Stimulated activated CD8-positive, alpha-beta memory T cell treated with anti-CD3 and anti-CD28 coated beads, Interleukin-7, amount 100 ng/mL, for 4 hours (primary cell): ENCODE measurements around the gene TAPBPL.

Experiments used
- DNase-seq, 2 donors: peaks; one replicate each; pipeline ENCODE4 v3.0.0-alpha.2; 2020; ENCODE audit warnings: low read depth in 2 of 2

The TAPBPL gene

DNA sequence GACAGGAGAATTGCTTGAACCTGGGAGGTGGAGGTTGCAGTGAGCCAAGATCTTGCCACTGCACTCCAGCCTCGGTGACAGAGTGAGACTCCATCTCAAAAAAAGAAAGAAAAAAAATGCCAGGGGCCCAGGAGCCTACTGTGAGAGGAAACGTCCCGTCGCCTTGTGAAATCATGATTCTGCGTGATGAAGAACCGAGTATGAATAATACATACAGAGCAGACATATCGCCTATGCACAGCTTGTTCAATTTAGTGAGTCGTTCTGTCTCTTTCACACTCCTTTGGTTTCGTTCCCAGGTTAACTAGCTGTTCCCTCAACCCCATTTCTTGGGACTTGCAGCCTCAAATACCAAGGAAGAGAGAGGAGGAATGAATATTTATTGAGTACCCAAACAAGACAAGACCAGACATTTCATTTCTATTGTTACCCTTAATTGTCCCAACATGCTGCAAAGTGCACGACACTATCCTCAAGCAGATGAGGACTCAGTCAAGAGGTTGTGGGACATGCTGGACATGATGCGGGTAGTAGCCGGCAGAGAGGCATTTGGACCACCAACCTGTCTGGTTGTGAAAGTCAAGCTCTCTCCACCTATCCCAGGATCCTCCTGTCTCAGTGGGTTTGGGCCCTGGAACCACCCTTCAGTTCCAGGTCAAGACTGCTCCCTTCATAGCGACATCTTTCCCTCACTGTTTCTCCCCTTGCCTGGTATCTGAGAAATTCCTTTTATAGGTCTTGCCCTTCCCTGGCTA lies 15.7 kb upstream of the TAPBPL start:
- no peak for DNase-seq

DNA sequence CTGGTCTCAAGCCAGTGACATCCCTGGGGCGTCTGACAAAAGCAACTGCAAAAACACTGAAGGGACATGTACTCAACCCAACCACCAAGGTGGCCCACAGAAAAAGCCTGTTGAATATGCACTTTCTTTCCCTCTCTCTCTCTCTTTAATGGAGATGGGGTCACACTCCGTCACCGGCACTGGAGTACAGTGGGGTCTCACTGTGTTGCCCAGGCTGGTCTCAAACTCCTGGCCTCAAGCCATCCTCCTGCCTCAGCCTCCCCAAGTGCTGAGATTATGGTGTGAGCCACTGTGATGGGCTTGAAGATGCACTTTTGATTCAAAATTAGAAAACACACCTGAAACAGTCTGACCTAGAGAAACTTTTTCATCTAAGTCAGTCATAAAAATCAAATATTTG lies 14.3 kb upstream of the TAPBPL start:
- no peak for DNase-seq

DNA sequence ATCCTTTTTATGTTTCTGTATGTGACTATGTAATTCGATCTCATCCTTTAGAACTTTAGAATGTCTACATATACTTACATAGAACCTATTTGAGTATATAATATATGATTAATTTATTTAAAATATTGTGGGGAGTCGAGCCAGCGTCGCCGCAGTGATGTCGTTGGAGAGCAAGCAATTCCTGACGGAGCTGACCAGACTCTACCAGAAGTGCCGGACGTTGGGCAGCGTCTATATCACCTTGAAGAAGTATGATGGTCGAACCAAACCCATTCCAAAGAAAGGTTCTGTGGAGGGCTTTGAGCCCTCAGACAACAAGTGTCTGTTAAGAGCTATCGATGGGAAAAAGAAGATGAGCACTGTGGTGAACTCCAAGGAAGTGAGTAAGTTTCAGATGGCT lies 13.5 kb upstream of the TAPBPL start:
- DNase-seq: no peak

DNA sequence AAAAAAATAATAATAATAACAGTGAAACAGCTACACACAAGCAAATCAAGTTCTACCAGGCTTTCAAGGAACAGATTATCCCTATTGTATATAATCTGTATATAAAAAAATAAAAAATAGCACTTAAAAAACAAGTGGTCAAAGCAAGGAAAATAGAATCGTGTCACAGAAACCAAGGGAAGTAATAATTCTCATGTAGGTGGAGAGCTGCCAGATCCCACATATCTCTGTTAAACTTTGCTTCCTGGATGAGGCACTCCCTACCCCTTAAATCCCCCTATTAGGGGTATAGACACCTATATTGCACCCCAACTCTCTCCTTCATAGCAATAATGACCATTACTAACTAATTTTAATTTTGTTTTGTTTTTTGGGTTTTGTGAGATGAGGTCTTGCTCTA lies 11.5 kb upstream of the TAPBPL start:
- DNase-seq: no peak

DNA sequence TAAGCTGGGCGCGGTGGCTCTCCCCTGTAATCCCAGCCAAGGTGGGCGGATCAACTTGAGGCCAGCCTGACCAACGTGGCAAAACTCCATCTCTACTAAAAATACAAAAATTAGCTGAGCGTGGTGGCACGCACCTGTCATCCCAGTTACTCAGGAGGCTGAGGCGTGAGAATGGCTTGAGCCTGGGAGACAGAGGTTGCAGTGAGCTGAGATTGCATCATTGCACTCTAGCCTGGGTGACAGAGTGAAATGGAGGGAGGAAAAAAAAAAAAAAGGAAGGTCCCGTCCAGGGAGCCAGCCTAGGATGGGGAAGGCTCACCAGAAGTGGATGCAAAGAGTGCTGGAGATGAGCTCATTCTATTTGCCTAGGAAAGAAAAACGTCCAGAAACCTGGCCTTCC lies 9.0 kb upstream of the TAPBPL start:
- no peak for DNase-seq

DNA sequence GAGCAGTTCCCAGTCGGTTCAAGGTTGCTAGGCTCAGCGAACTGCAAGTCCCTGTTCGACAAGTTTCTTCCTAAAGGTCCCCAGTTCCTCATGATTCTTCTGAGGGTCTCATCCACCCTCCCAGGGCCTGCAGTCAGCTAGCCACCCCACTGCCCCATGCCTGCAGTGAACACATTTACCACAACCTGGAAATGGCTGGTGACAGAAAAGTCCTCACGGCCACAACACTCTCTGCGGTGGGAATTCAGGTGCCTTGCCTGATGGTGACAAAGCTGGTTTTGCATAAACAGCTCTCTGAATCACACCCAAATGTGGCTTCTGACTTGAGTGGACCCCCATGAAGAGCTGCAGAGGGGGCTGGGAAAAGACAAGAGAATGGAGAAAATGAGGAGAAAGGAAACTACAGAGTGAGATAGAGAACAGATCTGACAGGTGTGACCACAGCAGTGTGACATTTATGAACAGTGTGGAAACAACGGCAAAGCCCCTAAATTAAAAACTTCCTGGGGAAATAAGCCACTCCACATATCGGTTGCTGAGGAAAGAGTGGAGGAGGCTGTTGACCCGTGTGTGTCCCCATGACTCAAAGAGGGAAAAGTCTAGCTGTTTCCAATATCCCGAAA lies 8.4 kb upstream of the TAPBPL start:
- no peak for DNase-seq

DNA sequence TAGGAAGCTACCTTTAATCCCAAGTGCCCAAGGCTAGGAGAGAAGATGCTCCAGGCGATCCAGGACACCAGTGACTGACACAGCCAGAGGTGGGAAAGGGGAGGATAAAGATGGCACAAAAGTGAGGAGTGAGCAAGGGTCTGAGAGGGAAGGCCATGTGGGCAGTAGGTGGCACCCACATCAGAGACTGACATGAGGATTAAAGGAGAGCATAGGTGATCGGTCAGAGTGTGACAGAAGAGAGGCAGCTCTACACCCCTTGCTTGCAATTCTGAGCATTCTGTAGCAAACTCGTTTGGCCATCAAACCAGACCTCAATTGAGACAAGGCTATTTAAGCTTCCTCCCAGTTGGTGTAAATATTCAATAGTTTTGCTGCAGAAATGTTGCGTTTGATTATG lies 7.8 kb upstream of the TAPBPL start:
- DNase-seq: no peak

DNA sequence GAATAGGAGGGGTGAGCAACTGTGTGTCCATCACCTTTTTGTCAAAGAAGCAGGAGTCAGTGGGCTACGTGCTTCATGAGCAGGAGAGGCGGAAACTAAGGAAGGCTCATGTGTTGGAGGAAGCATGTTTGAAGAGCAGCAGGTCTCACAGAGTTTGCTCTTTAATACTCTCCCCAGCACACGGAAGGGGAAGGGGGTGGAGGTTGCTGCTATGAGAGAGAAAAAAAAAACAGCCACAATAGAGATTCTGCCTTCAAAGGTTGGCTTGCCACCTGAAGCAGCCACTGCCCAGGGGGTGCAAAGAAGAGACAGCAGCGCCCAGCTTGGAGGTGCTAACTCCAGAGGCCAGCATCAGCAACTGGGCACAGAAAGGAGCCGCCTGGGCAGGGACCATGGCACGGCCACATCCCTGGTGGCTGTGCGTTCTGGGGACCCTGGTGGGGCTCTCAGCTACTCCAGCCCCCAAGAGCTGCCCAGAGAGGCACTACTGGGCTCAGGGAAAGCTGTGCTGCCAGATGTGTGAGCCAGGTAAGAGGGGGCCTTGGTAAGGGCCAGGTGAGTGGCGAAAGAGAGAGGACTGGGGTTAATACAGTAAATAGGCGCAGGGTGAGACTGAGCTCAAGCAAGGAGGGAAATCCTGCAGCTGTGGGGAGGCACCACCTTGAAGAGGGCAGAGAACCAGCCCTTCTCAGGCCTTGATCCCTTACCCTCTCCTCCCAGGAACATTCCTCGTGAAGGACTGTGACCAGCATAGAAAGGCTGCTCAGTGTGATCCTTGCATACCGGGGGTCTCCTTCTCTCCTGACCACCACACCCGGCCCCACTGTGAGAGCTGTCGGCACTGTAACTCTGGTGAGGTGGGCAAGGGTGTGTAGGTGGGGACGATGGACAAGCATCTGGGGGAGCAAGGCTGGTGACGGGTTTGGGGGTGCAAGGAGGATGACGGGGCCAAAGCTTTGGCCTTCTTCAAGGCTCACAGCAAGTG lies 6.8 kb upstream of the TAPBPL start, which contains the start of gene CD27:
Gene CD27 (plus strand): TSS at position 252 of the 985 bp plus-strand sequence. CDS start 141 bp downstream, at position 393.
- DNase-seq: no peak

DNA sequence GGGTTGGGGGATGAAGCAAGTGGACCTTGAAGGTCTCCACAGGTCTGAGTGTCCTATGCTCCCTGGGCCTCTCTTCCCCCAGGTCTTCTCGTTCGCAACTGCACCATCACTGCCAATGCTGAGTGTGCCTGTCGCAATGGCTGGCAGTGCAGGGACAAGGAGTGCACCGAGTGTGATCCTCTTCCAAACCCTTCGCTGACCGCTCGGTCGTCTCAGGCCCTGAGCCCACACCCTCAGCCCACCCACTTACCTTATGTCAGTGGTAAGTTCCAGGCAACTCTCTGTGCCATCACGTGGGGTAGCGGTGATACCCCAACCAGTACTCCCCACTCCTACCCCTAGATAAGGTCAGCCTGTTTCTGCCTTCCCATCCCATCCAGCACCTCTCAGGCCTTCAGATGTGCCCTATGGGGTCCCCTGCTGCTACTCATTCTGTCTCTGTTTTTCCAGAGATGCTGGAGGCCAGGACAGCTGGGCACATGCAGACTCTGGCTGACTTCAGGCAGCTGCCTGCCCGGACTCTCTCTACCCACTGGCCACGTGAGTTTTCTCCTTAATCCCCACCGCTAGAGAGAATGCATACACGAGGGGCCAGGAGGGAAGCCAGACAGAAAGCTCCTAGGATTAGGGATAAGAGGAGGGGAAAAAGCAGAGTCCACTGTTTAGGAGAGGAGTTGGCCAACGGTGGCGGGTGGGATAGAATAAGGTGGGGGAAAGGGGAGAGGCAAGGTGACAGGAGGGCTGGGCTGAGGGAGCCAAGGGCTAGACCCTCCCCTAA lies 1.6 kb upstream of the TAPBPL start:
- no peak for DNase-seq

DNA sequence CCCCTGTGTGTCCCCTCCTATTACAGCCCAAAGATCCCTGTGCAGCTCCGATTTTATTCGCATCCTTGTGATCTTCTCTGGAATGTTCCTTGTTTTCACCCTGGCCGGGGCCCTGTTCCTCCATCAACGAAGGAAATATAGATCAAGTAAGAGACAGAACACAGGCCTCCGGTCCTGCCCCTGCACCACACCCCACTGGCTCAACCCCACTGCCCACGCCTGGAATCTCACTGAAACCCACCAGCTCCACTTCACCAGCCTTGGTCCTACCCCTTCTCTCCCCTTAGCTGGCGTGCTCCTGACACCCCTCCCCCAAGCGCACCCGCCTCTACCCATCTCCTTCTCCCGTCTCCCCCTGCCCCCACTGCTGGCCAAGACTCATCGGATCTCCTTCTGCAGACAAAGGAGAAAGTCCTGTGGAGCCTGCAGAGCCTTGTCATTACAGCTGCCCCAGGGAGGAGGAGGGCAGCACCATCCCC lies 934 bp upstream of the TAPBPL start:
- no peak for DNase-seq

DNA sequence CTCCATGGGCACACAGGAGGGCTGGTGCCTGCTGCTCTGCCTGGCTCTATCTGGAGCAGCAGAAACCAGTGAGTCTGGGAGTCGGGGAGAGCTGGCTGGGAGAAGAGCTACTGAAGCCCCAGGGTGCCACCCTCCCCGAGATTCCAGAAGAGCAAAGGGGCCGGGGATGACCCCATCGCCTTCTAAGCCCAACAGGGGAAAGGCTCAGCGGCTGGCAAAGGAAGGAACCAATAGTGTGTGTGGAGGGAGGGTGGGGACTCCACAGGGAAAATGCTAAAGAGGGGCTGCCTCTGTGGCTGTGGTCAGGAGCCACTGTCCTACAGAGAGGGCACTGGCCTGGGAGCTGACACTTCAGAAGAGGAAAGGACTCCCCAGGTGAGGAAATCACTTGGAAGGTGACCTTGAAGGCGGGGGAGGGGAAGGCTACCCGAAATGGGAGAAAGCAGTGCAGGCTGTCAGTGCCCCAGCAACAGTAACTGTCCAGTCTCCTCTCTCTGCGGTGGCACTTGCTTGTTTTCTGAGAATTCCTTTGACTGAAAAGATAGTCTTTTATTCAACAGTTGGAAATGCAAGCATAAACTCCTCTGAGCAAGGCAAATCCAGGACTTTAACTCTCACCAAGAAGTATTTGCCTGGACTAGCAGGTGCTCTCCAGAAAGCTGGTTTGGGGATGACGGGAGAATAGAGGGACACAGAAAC lies 552 bp downstream of the TAPBPL start:
- DNase-seq: no peak

DNA sequence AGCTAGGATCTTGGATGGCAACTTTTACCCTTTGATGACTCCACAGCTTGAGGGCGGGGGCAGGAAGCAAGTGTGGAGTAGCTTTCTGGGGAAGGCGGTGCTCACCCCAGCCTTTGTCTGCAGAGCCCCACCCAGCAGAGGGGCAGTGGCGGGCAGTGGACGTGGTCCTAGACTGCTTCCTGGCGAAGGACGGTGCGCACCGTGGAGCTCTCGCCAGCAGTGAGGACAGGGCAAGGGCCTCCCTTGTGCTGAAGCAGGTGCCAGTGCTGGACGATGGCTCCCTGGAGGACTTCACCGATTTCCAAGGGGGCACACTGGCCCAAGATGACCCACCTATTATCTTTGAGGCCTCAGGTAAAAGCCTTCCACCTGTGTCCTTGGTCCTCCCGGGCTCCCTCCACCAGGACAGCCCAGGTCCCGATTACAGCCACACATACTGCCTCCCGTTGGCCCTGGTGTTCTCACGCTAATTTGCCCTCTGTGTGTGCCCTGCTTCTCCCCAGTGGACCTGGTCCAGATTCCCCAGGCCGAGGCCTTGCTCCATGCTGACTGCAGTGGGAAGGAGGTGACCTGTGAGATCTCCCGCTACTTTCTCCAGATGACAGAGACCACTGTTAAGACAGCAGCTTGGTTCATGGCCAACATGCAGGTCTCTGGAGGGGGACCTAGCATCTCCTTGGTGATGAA lies 1.2 kb downstream of the TAPBPL start:
- DNase-seq: no peak

DNA sequence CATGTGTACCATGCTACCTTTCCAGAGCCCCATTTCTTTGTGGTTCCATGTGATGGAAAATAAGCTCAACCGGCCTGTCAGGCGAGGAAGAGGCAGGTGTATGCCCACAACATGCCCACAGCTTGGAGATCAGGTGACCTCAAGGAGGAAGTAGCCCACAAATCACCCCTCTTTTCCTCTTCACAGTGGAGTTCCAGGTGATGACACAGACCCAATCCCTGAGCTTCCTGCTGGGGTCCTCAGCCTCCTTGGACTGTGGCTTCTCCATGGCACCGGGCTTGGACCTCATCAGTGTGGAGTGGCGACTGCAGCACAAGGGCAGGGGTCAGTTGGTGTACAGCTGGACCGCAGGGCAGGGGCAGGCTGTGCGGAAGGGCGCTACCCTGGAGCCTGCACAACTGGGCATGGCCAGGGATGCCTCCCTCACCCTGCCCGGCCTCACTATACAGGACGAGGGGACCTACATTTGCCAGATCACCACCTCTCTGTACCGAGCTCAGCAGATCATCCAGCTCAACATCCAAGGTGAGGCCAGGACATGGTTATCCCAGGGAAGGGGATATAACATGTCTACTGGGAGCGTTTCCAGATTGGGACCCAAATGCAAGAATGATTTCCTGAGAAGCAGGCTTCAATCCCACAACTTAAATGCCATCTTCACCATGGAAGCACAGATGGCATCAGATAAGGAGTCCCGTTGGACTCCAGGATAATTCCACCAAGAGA lies 5.5 kb downstream of the TAPBPL start:
- DNase-seq: no peak

DNA sequence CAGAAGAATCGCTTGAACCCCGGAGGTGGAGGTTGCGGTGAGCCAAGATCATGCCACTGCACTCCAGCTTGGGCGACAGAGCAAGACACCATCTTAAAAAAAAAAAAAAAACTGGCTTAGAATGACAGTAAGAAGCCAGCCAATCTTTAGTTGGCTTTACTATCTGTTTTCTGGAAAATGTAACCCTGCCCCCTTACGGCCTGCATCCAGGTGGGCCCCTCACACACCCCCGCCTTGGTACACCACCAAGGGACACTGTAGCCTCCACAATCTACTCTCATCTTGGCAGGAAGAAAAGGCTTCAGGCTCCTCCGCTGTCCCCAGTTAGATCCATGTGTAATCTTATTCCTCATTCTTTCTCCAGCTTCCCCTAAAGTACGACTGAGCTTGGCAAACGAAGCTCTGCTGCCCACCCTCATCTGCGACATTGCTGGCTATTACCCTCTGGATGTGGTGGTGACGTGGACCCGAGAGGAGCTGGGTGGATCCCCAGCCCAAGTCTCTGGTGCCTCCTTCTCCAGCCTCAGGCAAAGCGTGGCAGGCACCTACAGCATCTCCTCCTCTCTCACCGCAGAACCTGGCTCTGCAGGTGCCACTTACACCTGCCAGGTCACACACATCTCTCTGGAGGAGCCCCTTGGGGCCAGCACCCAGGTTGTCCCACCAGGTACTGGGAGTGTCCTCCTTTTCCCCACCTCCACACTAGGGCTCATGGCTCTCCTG lies 6.6 kb downstream of the TAPBPL start:
- DNase-seq: no peak

DNA sequence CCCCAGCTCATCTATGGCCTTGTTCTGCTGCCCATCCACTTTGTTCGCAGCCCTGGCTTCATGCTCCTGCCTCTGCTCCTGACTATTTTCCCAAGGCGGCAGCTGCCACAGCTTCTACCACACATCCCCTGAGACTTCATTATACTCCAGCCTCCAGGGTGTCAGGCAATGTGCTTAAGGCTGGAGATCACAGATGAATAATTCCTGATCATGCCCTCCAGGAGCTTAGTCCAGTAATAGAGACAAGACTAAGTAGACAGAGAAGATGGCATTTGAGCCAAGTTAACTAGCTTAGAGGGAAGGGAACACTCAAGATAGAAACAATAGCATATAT lies 7.1 kb downstream of the TAPBPL start:
- DNase-seq: no peak

DNA sequence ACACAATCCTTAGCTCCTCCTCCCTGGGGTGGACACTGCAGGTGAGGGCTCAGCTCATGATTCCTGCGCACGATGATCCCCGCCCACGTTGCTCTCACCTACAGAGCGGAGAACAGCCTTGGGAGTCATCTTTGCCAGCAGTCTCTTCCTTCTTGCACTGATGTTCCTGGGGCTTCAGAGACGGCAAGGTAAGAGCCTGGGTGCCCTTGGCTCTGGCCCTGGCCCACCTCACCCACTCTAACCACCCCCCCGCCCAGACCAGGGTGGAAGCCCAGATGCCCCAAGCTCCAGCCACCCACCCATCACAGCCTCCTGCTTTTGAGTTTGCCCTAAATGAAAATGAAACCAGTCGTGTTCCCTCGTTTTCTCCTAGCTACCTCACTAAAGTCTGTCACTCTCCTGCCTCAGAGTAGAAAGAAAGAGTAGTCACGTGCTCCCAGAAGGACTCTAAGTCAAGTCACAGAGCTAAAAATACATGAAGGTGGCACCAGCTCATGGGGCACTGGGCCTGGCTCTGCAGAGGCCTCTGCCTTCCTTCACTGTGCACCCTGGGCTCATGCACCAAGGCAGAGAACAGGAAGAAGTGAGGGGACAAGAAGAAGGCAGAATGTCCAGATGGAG lies 9.0 kb downstream of the TAPBPL start:
- DNase-seq: no peak

DNA sequence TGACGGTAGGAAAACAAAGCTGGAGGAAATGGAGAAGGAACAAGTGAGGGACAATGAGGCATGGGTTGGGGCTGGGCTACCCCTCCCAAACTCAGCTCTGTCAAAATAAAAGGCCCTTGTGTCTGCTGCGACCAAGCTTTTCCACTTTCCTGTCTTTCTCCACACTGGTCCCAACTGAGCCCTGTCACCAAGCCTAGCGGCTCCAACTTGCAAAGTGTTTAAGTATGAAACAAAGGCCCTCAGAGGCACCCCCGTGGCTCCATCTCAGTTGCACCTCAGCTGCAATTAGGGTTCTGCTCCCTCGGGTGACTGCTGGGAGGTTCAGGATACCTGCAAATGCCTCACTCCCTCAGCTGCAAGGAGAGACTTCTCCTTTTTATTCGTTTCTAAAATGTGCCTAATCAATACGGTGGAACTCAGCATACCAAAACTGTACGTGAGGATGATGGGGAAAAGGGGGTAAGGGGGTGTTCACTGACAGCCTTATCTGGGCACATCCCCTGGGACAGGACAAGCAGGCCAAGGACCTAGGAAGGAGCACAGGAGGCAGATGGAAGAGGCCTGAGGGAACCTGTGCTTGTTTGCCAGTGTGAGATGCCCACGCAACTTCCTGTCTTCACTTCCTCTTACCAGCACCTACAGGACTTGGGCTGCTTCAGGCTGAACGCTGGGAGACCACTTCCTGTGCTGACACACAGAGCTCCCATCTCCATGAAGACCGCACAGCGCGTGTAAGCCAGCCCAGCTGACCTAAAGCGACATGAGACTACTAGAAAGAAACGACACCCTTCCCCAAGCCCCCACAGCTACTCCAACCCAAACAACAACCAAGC lies 9.8 kb downstream of the TAPBPL start:
- peak; percentile 74 for DNase-seq
